PFSK-1 (cell line): ENCODE data around the gene LANCL2.

ENCODE experiments used
- POLR2AphosphoS5 ChIP-seq: IDR thresholded peaks from 2 replicates; pipeline ENCODE4 v1.6.1; 2012; ENCODE audit warnings: low read depth, mild to moderate bottlenecking, control low read depth, low read length, moderate library complexity
- SIN3A ChIP-seq: IDR thresholded peaks from 2 replicates; pipeline ENCODE4 v1.6.1; 2012; ENCODE audit warnings: mild to moderate bottlenecking, low read length, moderate library complexity, borderline replicate concordance; ENCODE audit not compliant: insufficient read depth
- TAF1 ChIP-seq: IDR thresholded peaks from 2 replicates; pipeline ENCODE4 v1.6.1; 2012; ENCODE audit warnings: low read length, control low read depth, borderline replicate concordance; ENCODE audit not compliant: insufficient read depth

DNA sequence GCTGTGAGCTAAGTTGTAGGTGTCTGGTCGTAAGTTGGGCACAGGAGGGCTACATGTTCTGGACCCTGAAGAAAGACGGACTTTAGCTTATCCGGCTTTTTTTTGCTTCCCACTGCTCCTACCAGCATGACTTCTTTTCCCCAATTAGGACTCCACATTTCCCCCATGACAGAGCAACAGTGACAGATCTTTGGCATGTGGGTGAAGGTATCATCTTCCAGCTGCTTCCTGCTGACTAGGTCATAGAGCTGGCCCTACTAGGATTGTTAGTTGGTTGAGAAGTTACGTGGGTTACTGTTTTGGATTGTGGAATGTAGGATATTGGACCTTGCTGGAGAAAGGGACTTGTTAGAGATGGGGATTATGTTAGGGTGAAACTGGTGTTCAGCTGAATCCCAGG is 21.4 kb downstream of the LANCL2 start:
- TF ChIP-seq POLR2AphosphoS5 (no peak), SIN3A (no peak), TAF1 (no peak)
